Left lobe of liver (tissue), 2 donors: ENCODE measurements around the gene CTR9. TPM values are rescaled to one million over a fixed set of nuclear protein-coding genes. Genes with fewer than 3 reads are reported as not detected.
"Not testable (repeated sequence)": the region's sequence is repeated elsewhere in the genome, so short reads cannot be mapped to it uniquely, and the experiment has no call there.

Experiments
- ATAC-seq: fragments of 200-7000 bp; cut with Tn5 transposase; one replicate; pipeline ENCODE4 v1.9.1; 2020; ENCODE audit warnings: mild to moderate bottlenecking, moderate library complexity
- DNase-seq: peaks from one replicate; pipeline ENCODE4 v3.0.0-alpha.2; 2020; ENCODE audit warnings: low spot score
- total RNA-seq: library from RNA; stranded (reverse); gene quantifications from one replicate; pipeline ENCODE4 v1.2.1, GENCODE V29; 2021
- donor health status: DM: no; HTN: no; CAD: no; lungs with moderate emphysema.
- donor health status: DM: no; HTN: yes; CAD: no.

Gene CTR9
- total RNA-seq, 1 donor from 2014 or later = 16.1 TPM

GRCh38 chr11:10813945-10814344, 62.9 kb downstream of the CTR9 start:
- no peak for ATAC-seq
- no peak for DNase-seq

- DNase-seq (no peak), ATAC-seq (no peak)
These were observed 67.5 kb downstream of the CTR9 start for GRCh38 chr11:10818594-10818993.

GRCh38 chr11:10822491-10822890, 71.4 kb downstream of the CTR9 start:
- ATAC-seq = not testable (repeated sequence)

GRCh38 chr11:10823152-10823579, 72.1 kb downstream of the CTR9 start:
- DNase-seq = no peak
- no peak for ATAC-seq

More at GRCh38 chr11:10822491-10822890, 71.4 kb downstream of the CTR9 start:
- not testable (repeated sequence) for DNase-seq

GRCh38 chr11:10824888-10825287, 73.8 kb downstream of the CTR9 start:
- ATAC-seq = no peak
- no peak for DNase-seq

- no peak for DNase-seq
- no peak for ATAC-seq
These were observed 77.4 kb downstream of the CTR9 start for GRCh38 chr11:10828402-10828801.

GRCh38 chr11:10829139-10829538, 78.1 kb downstream of the CTR9 start:
- no peak for DNase-seq
- ATAC-seq = peak; percentile 51

Other genes with a start within 250 kb of the CTR9 start
- 16.9 TPM for gene RNF141, start 210.1 kb upstream of the CTR9 start, total RNA-seq
- gene LYVE1, start 182.6 kb upstream of the CTR9 start, total RNA-seq = 25.6 TPM
- gene IRAG1, start 57.5 kb upstream of the CTR9 start, total RNA-seq = 0.53 TPM
- gene EIF4G2, start 57.7 kb downstream of the CTR9 start, total RNA-seq = 318 TPM
- gene ZBED5, start 106.8 kb downstream of the CTR9 start, total RNA-seq = 7.1 TPM